HCT116 (cell line): Measurements from ENCODE around the gene KLF3. TPM values are rescaled to one million over a fixed set of nuclear protein-coding genes. Genes with fewer than 3 reads are reported as not detected.
A peak's percentile ranks its signal among the peaks of the same experiment; 100 is the strongest.

Experiments
- ATAC-seq: fragments of 200-7000 bp; cut with Tn5 transposase; 2 replicates; pipeline ENCODE4 v1.9.1; 2020; ENCODE audit warnings: mild to moderate bottlenecking, moderate library complexity
- BruUV-seq: library from RNA; stranded (reverse); fragments of 400-500 nt; replicated peaks from 2 replicates; lab custom pipeline; 2021; lab: Mats Ljungman, UMichigan
- CTCF ChIA-PET: fragments of 300-600 bp; sonication (Branson Sonifier 250); formaldehyde crosslinking; loops from one replicate; lab custom pipeline; 2021; ENCODE audit warnings: antibody characterized with exemption; lab: Charles Lee
- POLR2A ChIA-PET: fragments of 300-600, 350-600 bp; sonication (Branson Sonifier 250); formaldehyde crosslinking; loops from one replicate; lab custom pipeline; 2021; ENCODE audit warnings: antibody characterized with exemption; lab: Charles Lee
- RAD21 ChIA-PET, 2 experiments: fragments of 300-600 bp; sonication (Branson Sonifier 250); formaldehyde crosslinking; loops; one replicate each; lab custom pipeline; 2023; ENCODE audit warnings: low total read pairs in 2 of 2; ENCODE audit not compliant: uncharacterized antibody in 2 of 2, unreplicated experiment in 2 of 2, low non-redundant PET in 1 of 2; lab: Charles Lee
- DNase-seq: peaks from one replicate; pipeline ENCODE4 v3.0.0-alpha.2; 2010; ENCODE audit warnings: low read depth, low spot score
- H2AFZ ChIP-seq: fragments of 200-600 bp; shearing (Covaris generic), sonication (generic); 2 replicates; pipeline ENCODE4 v1.6.1; 2017; ENCODE audit warnings: low read depth, mixed run types, mixed read lengths, antibody characterized with exemption, low read length; ENCODE audit not compliant: poor library complexity, severe bottlenecking
- H3K27ac ChIP-seq: 2 replicates; pipeline ENCODE4 v1.5.1; 2012; ENCODE audit warnings: low read depth, low read length
- H3K27me3 ChIP-seq: fragments of 200-600 bp; sonication (generic); 2 replicates; pipeline ENCODE4 v1.6.1; 2016; ENCODE audit warnings: mixed run types, low read length, mixed read lengths; ENCODE audit not compliant: insufficient read depth
- H3K36me3 ChIP-seq, 2 experiments: fragments of 200-500 bp in 1 of 2; fragments of 200-600 bp in 1 of 2; sonication (Bioruptor generic) in 1 of 2; sonication (generic) in 1 of 2; 2 replicates each; pipeline versions ENCODE4 v1.5.1 to v1.6.1; 2014 to 2016; ENCODE audit warnings: low read length in 2 of 2, inconsistent platforms in 1 of 2, mixed read lengths in 1 of 2, mixed run types in 1 of 2; ENCODE audit not compliant: insufficient read depth in 2 of 2, control insufficient read depth in 1 of 2
- H3K4me1 ChIP-seq, 2 experiments: fragments of 200-600 bp in 1 of 2; sonication (generic) in 1 of 2; 2 replicates each; pipeline versions ENCODE4 v1.5.1 to v1.6.1; 2012 to 2017; ENCODE audit warnings: low read length in 2 of 2, inconsistent platforms in 1 of 2, mild to moderate bottlenecking in 1 of 2, mixed read lengths in 1 of 2, mixed run types in 1 of 2, moderate library complexity in 1 of 2; ENCODE audit not compliant: insufficient read depth in 2 of 2, control insufficient read depth in 1 of 2
- H3K4me2 ChIP-seq: fragments of 200-600 bp; sonication (generic); 2 replicates; pipeline ENCODE4 v1.6.1; 2017; ENCODE audit warnings: mixed run types, low read length, mixed read lengths
- H3K4me3 ChIP-seq, 2 experiments: fragments of 200-600 bp in 1 of 2; sonication (generic) in 1 of 2; replicated peaks in 1 of 2; 2 replicates each; pipeline ENCODE4 v1.5.1; 2011 to 2016; ENCODE audit warnings: low read length in 2 of 2, control low read depth in 1 of 2, low read depth in 1 of 2, mild to moderate bottlenecking in 1 of 2, mixed read lengths in 1 of 2, mixed run types in 1 of 2
- H3K79me2 ChIP-seq: fragments of 200-600 bp; sonication (generic); 2 replicates; pipeline ENCODE4 v1.6.1; 2017; ENCODE audit warnings: mild to moderate bottlenecking, mixed run types, low read length, moderate library complexity, mixed read lengths; ENCODE audit not compliant: insufficient read depth
- H3K9ac ChIP-seq: fragments of 200-600 bp; sonication (generic); 2 replicates; pipeline ENCODE4 v1.6.1; 2016; ENCODE audit warnings: low read length, mixed read lengths
- H3K9me2 ChIP-seq: fragments of 200-600 bp; sonication (generic), shearing (Covaris generic); 2 replicates; pipeline ENCODE4 v1.6.1; 2017; ENCODE audit warnings: mixed run types, mild to moderate bottlenecking, moderate library complexity; ENCODE audit not compliant: insufficient read depth
- H3K9me3 ChIP-seq, 2 experiments: fragments of 200-500 bp in 1 of 2; fragments of 200-600 bp in 1 of 2; sonication (Bioruptor generic) in 1 of 2; sonication (generic) in 1 of 2; 2 replicates each; pipeline ENCODE4 v1.6.1; 2014 to 2017; ENCODE audit warnings: low read length in 2 of 2, mixed read lengths in 2 of 2, inconsistent platforms in 1 of 2, low read depth in 1 of 2, mild to moderate bottlenecking in 1 of 2, mixed run types in 1 of 2, moderate library complexity in 1 of 2; ENCODE audit not compliant: control insufficient read depth in 1 of 2, insufficient read depth in 1 of 2
- H4K20me1 ChIP-seq: fragments of 200-600 bp; sonication (generic), shearing (Covaris generic); 2 replicates; pipeline ENCODE4 v1.6.1; 2017; ENCODE audit warnings: mixed run types, mild to moderate bottlenecking, moderate library complexity; ENCODE audit not compliant: insufficient read depth
- CBX3 ChIP-seq: IDR thresholded peaks from 2 replicates; pipeline ENCODE4 v1.6.1; 2012; ENCODE audit warnings: low read depth
- CEBPB ChIP-seq: IDR thresholded peaks from 2 replicates; pipeline ENCODE4 v1.6.1; 2012; ENCODE audit warnings: low read depth
- EGR1 ChIP-seq: IDR thresholded peaks from 2 replicates; pipeline ENCODE4 v1.6.1; 2012; ENCODE audit warnings: low read depth
- ELF1 ChIP-seq: IDR thresholded peaks from 2 replicates; pipeline ENCODE4 v1.6.1; 2012; ENCODE audit warnings: low read depth, borderline replicate concordance
- EZH2 ChIP-seq: fragments of 200-600 bp; sonication (generic); IDR thresholded peaks from 2 replicates; pipeline ENCODE4 v1.6.1; 2017; ENCODE audit warnings: antibody characterized with exemption, mixed run types
- FOSL1 ChIP-seq: IDR thresholded peaks from 2 replicates; pipeline ENCODE4 v1.6.1; 2012; ENCODE audit warnings: low read depth
- JUND ChIP-seq: IDR thresholded peaks from 2 replicates; pipeline ENCODE4 v1.6.1; 2012
- POLR2AphosphoS5 ChIP-seq: IDR thresholded peaks from 2 replicates; pipeline ENCODE4 v1.6.1; 2011; ENCODE audit warnings: mild to moderate bottlenecking, low read depth, low read length, moderate library complexity
- SIN3A ChIP-seq: IDR thresholded peaks from 2 replicates; pipeline ENCODE4 v1.6.1; 2012; ENCODE audit warnings: low read depth
- SRF ChIP-seq: IDR thresholded peaks from 2 replicates; pipeline ENCODE4 v1.6.1; 2012; ENCODE audit warnings: low read depth
- TCF7L2 ChIP-seq: IDR thresholded peaks from 2 replicates; pipeline ENCODE4 v1.7.0; 2011; ENCODE audit warnings: borderline replicate concordance, inconsistent platforms; ENCODE audit not compliant: insufficient read depth, insufficient read length; ENCODE audit errors: extremely low read depth
- ZNF274 ChIP-seq: fragments of 200-500 bp; sonication (Bioruptor generic); IDR thresholded peaks from 2 replicates; pipeline ENCODE4 v1.6.1; 2014; ENCODE audit warnings: mild to moderate bottlenecking, low read depth, low read length, inconsistent platforms
- intact Hi-C: fragments of 100-400 bp; cut with micrococcal nuclease; formaldehyde crosslinking; loops from 2 replicates; pipeline ENCODE4 v1.10.0; 2022
- total RNA-seq: library from RNA; stranded (reverse); gene quantifications from one replicate; pipeline ENCODE4 v1.2.1, GENCODE V29; 2021; ENCODE audit not compliant: unreplicated experiment
- TF ChIP-seq, protein P1 (sequence below): IDR thresholded peaks from 2 replicates; pipeline ENCODE4 v1.6.1; 2011; ENCODE audit warnings: mild to moderate bottlenecking, low read length, moderate library complexity; ENCODE audit not compliant: insufficient replicate concordance; ENCODE audit errors: extremely low read depth
- TF ChIP-seq, protein P2 (sequence below): IDR thresholded peaks from 2 replicates; pipeline ENCODE4 v1.6.1; 2012

The KLF3 gene
- total RNA-seq, 1 experiment from 2014 or later = 44.2 TPM

DNA sequence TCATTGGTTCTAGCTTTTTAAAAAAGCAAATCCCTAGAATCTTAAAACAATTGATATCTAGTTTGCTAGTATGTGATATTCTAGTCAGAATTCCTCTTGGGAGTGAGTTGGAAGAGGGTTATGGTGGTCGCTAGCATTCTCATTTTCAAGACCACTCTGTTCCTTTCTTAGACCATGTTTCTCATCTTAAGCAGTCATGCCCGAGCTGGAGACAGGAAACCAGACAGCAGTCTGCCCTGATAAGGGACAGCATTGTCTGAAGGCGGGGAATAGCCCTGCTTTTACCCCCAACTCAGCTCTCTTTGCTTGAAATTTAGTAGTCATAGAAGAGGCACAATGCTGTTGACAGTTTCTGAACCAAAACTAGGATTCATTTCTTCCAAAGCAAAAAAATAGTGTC lies 5.2 kb downstream of the KLF3 start:
- ChIA-PET RAD21 (no interaction called here), POLR2A (no interaction called here), CTCF (interaction anchor here (1.4 kb wide), 1 partner anchor 350 kb away, joined by 4 read pairs; no protein-coding TSS in a partner anchor)
- H3K27me3 ChIP-seq = no peaks in the 10 kb centered on the region
- ATAC-seq = no peak
- H2AFZ ChIP-seq = no peak overlapping the region
- DNase-seq = no peak
- H4K20me1 ChIP-seq = no peaks in the 10 kb centered on the region
- peaks cover 74 to 88% of the 10 kb centered on the region in 2 experiments for H3K4me1 ChIP-seq
- H3K4me3 ChIP-seq = no peak overlapping the region
- H3K79me2 ChIP-seq = peaks cover 97% of the 10 kb centered on the region
- no TSS peak for BruUV-seq
- no peak for TF ChIP-seq EGR1
- TF ChIP-seq, protein P1, sequence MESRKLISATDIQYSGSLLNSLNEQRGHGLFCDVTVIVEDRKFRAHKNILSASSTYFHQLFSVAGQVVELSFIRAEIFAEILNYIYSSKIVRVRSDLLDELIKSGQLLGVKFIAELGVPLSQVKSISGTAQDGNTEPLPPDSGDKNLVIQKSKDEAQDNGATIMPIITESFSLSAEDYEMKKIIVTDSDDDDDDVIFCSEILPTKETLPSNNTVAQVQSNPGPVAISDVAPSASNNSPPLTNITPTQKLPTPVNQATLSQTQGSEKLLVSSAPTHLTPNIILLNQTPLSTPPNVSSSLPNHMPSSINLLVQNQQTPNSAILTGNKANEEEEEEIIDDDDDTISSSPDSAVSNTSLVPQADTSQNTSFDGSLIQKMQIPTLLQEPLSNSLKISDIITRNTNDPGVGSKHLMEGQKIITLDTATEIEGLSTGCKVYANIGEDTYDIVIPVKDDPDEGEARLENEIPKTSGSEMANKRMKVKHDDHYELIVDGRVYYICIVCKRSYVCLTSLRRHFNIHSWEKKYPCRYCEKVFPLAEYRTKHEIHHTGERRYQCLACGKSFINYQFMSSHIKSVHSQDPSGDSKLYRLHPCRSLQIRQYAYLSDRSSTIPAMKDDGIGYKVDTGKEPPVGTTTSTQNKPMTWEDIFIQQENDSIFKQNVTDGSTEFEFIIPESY = no peak
- TF ChIP-seq SRF = no peak
- no peak for TF ChIP-seq JUND
- H3K9ac ChIP-seq = no peak overlapping the region
- no peak overlapping the region for H3K27ac ChIP-seq
- H3K9me3 ChIP-seq = no peaks in the 10 kb centered on the region
- H3K36me3 ChIP-seq = no peaks in the 10 kb centered on the region
- peak overlapping the region; percentile 19; the same call in 1 of the 2 replicates for H3K4me2 ChIP-seq
- no peaks in the 10 kb centered on the region for H3K9me2 ChIP-seq
- intact Hi-C loops = no loop called here

DNA sequence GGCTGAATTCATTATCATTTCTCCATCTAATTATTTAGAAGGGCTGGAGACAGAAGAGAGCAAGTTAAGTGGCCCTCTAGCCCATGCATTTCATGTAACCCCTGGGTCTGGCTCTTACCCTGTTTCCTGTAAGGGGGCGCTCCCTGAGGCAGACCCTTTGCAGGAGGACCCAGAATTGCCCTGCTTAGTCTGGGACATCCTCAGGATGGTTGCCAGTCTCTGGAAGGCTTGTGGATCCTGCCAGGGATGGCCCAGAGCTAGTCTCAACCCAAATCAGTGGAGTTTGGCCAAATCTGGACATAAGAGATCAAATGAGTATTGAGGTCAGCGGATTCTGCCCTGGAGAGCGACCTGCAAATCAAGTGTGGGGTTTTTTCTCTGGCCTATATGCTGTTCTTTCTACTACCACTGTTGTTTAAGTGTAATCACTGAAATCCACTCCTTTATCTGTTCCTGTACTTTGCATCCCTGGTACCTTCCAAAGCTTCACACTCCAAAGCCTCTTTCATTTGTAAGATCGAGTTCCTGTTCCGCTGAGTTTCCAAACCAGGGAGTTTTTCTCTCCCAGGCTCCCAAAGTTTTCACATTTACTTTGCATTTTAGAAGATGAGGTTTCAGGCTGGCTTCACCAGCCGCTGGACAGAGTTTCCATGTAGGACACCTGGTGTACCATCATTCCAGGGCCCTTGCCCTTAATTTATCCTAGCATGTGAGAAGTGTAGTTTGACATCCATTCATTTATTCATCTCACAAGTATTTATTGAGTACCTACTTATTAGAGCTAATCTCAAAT lies 6.3 kb downstream of the KLF3 start:
- H3K4me3 ChIP-seq = no peak overlapping the region
- no peak for DNase-seq
- POLR2A ChIA-PET = no interaction called here
- peaks cover 99% of the 10 kb centered on the region for H3K79me2 ChIP-seq
- no peaks in the 10 kb centered on the region for H4K20me1 ChIP-seq
- no peak overlapping the region for H2AFZ ChIP-seq
- H3K9me3 ChIP-seq = no peaks in the 10 kb centered on the region
- H3K27ac ChIP-seq = no peak overlapping the region
- H3K4me2 ChIP-seq = peak overlapping the region; percentile 71
- no peaks in the 10 kb centered on the region for H3K36me3 ChIP-seq
- CTCF ChIA-PET = no interaction called here
- H3K27me3 ChIP-seq = no peaks in the 10 kb centered on the region
- no peak for ATAC-seq
- peak overlapping the region; percentile 10; the same call in 1 of the 2 replicates for H3K9ac ChIP-seq
- no TSS peak for BruUV-seq
- no peaks in the 10 kb centered on the region for H3K9me2 ChIP-seq
- RAD21 ChIA-PET = no interaction called here
- intact Hi-C loops = no loop called here
- H3K4me1 ChIP-seq = peaks cover 85 to 98% of the 10 kb centered on the region in 2 experiments
- TF ChIP-seq EZH2 (no peak), JUND (no peak), POLR2AphosphoS5 (no peak), CEBPB (no peak), SIN3A (no peak), ELF1 (no peak), TCF7L2 (no peak), CBX3 (no peak), FOSL1 (no peak), ZNF274 (no peak), EGR1 (no peak)
- TF ChIP-seq, protein P2, sequence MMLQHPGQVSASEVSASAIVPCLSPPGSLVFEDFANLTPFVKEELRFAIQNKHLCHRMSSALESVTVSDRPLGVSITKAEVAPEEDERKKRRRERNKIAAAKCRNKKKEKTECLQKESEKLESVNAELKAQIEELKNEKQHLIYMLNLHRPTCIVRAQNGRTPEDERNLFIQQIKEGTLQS = no peak
